Stimulated activated CD8-positive, alpha-beta memory T cell treated with anti-CD3 and anti-CD28 coated beads, Interleukin-7, amount 100 ng/mL, for 24 hours (primary cell): ENCODE results near the gene DDX24.
A peak's percentile ranks its signal among the peaks of the same experiment; 100 is the strongest.

Experiments used
- DNase-seq: peaks from one replicate; pipeline ENCODE4 v3.0.0-alpha.2; 2020; ENCODE audit warnings: low read depth

DDX24 gene

GRCh38 chr14:94080621-94081385 lies at the start of gene DDX24, which contains the start of gene IFI27L1:
Gene DDX24, minus strand, starts transcription at chr14:94081202. Its CDS starts 1,460 bp downstream, at chr14:94079742.
Gene IFI27L1, plus strand, starts transcription at chr14:94081310. Its CDS starts 15,628 bp downstream, at chr14:94096938.
- peak; percentile 94 for DNase-seq

- no peak for DNase-seq
These were observed 48.9 kb upstream of the DDX24 start for GRCh38 chr14:94129758-94130414.

- peak; percentile 44 for DNase-seq
These were observed 48.2 kb upstream of the DDX24 start, which contains the start of gene IFI27L2 for GRCh38 chr14:94129111-94129757. Gene IFI27L2, minus strand, starts transcription at chr14:94129604. Its CDS starts 40 bp downstream, at chr14:94129564.

GRCh38 chr14:94128216-94128839 lies 47.3 kb upstream of the DDX24 start:
- no peak for DNase-seq

GRCh38 chr14:94127330-94127729 lies 46.3 kb upstream of the DDX24 start:
- no peak for DNase-seq

- DNase-seq: no peak
These were observed 45.8 kb upstream of the DDX24 start for GRCh38 chr14:94126800-94127199.

GRCh38 chr14:94126419-94126677 lies 45.3 kb upstream of the DDX24 start:
- DNase-seq: no peak

- DNase-seq: no peak
These were observed 44.8 kb upstream of the DDX24 start for GRCh38 chr14:94125659-94126418.

GRCh38 chr14:94124582-94125377 lies 43.8 kb upstream of the DDX24 start:
- no peak for DNase-seq

- DNase-seq: no peak
These were observed 42.9 kb upstream of the DDX24 start for GRCh38 chr14:94123868-94124267.

- no peak for DNase-seq
These were observed 42.3 kb upstream of the DDX24 start for GRCh38 chr14:94123296-94123695.

GRCh38 chr14:94122438-94122837 lies 41.4 kb upstream of the DDX24 start:
- DNase-seq: no peak

GRCh38 chr14:94121485-94121884 lies 40.5 kb upstream of the DDX24 start:
- DNase-seq: no peak

GRCh38 chr14:94120667-94121340 lies 39.8 kb upstream of the DDX24 start:
- no peak for DNase-seq

- DNase-seq: no peak
These were observed 38.1 kb upstream of the DDX24 start for GRCh38 chr14:94119071-94119470.

- no peak for DNase-seq
These were observed 36.9 kb upstream of the DDX24 start for GRCh38 chr14:94117856-94118255.

- no peak for DNase-seq
These were observed 35.7 kb upstream of the DDX24 start for GRCh38 chr14:94116701-94117100.

GRCh38 chr14:94115631-94116030 lies 34.6 kb upstream of the DDX24 start:
- DNase-seq: no peak

- no peak for DNase-seq
These were observed 34.1 kb upstream of the DDX24 start for GRCh38 chr14:94115058-94115591.

- no peak for DNase-seq
These were observed 33.6 kb upstream of the DDX24 start for GRCh38 chr14:94114589-94115057.
